ENCODE data around the gene ETV4.

The ETV4 gene

DNA sequence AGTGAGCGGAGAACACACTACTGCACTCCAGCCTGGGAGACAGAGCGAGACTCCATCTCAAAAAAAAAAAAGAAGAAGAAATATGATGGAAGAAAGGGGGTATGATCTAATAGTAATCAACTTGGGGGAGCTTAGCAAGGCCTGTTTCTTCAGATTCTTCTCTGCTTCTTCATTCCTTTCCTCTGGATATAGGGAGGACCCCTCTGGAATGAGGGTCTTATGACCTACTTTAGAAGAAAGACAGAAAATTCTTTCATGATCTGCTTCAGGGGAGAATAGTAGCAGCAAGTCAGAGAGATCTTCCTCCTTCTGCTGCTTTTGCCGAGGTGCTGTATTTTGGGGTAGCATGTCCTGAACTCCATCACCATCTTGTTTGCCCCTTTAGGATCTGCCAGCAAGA, 44.9 kb upstream of the ETV4 start:
- no peaks in the 10 kb centered on the region for H3K79me2 ChIP-seq (ENCODE audit: insufficient read depth, low read length)
- TF ChIP-seq, protein P1, sequence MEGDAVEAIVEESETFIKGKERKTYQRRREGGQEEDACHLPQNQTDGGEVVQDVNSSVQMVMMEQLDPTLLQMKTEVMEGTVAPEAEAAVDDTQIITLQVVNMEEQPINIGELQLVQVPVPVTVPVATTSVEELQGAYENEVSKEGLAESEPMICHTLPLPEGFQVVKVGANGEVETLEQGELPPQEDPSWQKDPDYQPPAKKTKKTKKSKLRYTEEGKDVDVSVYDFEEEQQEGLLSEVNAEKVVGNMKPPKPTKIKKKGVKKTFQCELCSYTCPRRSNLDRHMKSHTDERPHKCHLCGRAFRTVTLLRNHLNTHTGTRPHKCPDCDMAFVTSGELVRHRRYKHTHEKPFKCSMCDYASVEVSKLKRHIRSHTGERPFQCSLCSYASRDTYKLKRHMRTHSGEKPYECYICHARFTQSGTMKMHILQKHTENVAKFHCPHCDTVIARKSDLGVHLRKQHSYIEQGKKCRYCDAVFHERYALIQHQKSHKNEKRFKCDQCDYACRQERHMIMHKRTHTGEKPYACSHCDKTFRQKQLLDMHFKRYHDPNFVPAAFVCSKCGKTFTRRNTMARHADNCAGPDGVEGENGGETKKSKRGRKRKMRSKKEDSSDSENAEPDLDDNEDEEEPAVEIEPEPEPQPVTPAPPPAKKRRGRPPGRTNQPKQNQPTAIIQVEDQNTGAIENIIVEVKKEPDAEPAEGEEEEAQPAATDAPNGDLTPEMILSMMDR (IDR thresholded peaks at IDR 0.05; ENCODE audit: insufficient read depth, low read length, poor library complexity, severe bottlenecking) = no peak
- TF ChIP-seq EZH2phosphoT487 (conservative IDR thresholded peaks at IDR 0.05; ENCODE audit: low read length) = no peak
- no peak overlapping the region for H3K4me3 ChIP-seq (ENCODE audit: insufficient read depth, low read length, poor library complexity, severe bottlenecking)
- no peaks in the 10 kb centered on the region for H3K9me2 ChIP-seq (replicated peaks; ENCODE audit: insufficient read depth, low read length)
- H2AFZ ChIP-seq (ENCODE audit: low read depth, low read length, severe bottlenecking) = no peak overlapping the region
- H3K9me3 ChIP-seq (ENCODE audit: insufficient read depth, low read length) = no peaks in the 10 kb centered on the region
- H4K20me1 ChIP-seq (ENCODE audit: low read depth, low read length) = no peaks in the 10 kb centered on the region
- H3K27ac ChIP-seq (ENCODE audit: low read depth, low read length) = no peak overlapping the region
- no peaks in the 10 kb centered on the region for H3K27me3 ChIP-seq (ENCODE audit: low read length)
- no peaks in the 10 kb centered on the region for H3K36me3 ChIP-seq (ENCODE audit: low read length)
- no peak overlapping the region for H3K4me2 ChIP-seq (ENCODE audit: low read depth, low read length, poor library complexity, severe bottlenecking)
- H3F3A ChIP-seq (ENCODE audit: insufficient read depth) = no peaks in the 10 kb centered on the region
- no peak overlapping the region for H3K9ac ChIP-seq (ENCODE audit: low read length)

DNA sequence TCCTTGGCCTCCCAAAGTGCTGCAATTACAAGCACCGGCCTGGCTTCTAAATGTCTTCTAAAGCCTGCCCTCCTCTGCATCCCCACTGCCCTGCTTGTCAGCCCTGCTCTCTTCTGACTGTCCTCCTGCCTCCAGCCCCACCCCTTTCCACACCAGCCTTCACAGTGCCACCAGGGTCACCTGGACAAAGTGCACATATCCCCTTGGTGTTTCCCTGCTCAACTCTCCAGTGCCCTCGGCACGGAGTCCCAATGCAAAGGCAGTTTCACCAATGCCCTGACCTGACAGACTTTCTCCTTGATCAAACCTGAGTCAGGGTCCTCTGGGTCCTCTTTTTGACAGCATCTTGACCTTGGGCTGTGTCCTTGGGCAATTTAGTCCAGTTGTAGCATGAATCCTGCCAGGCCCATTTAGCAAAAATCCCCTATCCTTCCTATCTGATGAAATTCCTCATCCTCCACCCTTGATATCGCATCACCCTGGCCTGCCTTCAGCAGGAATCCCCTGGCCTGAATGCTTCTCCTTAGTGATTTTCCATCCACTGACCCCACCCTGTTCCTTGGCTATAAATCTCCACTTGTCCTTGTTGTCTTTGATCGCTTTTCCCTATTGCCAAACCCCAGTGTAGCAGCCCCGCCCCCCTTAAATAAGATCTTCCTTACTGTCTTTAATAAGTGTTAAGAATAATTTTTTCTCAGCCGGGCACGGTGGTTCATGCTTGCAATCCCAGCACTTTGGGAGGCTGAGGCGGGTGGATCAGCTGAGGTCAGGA, 42.7 kb upstream of the ETV4 start:
- no peaks in the 10 kb centered on the region for H4K20me1 ChIP-seq (ENCODE audit: low read depth, low read length)
- H3K9me2 ChIP-seq (replicated peaks; ENCODE audit: insufficient read depth, low read length) = no peaks in the 10 kb centered on the region
- H3K4me2 ChIP-seq (ENCODE audit: low read depth, low read length, poor library complexity, severe bottlenecking) = no peak overlapping the region
- TF ChIP-seq EZH2phosphoT487 (conservative IDR thresholded peaks at IDR 0.05; ENCODE audit: low read length) = no peak
- TF ChIP-seq, protein P1 (IDR thresholded peaks at IDR 0.05; ENCODE audit: insufficient read depth, low read length, poor library complexity, severe bottlenecking) = no peak
- no peak overlapping the region for H3K9ac ChIP-seq (ENCODE audit: low read length)
- H3K27ac ChIP-seq (ENCODE audit: low read depth, low read length) = no peak overlapping the region
- no peak overlapping the region for H2AFZ ChIP-seq (ENCODE audit: low read depth, low read length, severe bottlenecking)
- H3K36me3 ChIP-seq (ENCODE audit: low read length) = no peaks in the 10 kb centered on the region
- no peaks in the 10 kb centered on the region for H3K79me2 ChIP-seq (ENCODE audit: insufficient read depth, low read length)
- no peaks in the 10 kb centered on the region for H3F3A ChIP-seq (ENCODE audit: insufficient read depth)
- H3K27me3 ChIP-seq (ENCODE audit: low read length) = no peaks in the 10 kb centered on the region
- no peaks in the 10 kb centered on the region for H3K9me3 ChIP-seq (ENCODE audit: insufficient read depth, low read length)
- H3K4me3 ChIP-seq (ENCODE audit: insufficient read depth, low read length, poor library complexity, severe bottlenecking) = no peak overlapping the region

DNA sequence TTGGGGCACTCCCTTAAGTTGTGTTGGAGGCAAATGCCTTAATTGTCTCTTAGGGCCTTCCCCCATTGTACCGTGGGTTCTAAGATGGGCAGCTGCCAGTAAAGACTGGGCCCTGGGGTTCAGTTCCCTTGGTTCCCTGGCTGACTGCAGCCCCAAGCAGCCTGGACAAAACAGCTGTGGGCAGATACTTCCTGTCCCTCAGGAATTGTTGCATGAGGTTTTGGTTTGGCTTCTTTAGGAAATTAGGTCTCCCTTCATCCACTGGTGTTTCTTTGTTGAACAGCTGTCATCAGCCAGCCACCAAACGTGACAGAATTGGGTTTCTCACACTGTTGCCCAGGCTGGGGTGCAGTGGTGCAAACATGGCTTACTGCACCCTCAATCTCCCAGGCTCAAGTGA, 42.0 kb upstream of the ETV4 start:
- Histone ChIP-seq H3K9ac (ENCODE audit: low read length) (no peak overlapping the region), H3K27ac (ENCODE audit: low read depth, low read length) (no peak overlapping the region), H3K9me2 (replicated peaks; ENCODE audit: insufficient read depth, low read length) (no peaks in the 10 kb centered on the region), H4K20me1 (ENCODE audit: low read depth, low read length) (no peaks in the 10 kb centered on the region), H3F3A (ENCODE audit: insufficient read depth) (no peaks in the 10 kb centered on the region), H3K36me3 (ENCODE audit: low read length) (no peaks in the 10 kb centered on the region), H3K9me3 (ENCODE audit: insufficient read depth, low read length) (no peaks in the 10 kb centered on the region), H3K79me2 (ENCODE audit: insufficient read depth, low read length) (no peaks in the 10 kb centered on the region), H2AFZ (ENCODE audit: low read depth, low read length, severe bottlenecking) (no peak overlapping the region), H3K27me3 (ENCODE audit: low read length) (no peaks in the 10 kb centered on the region), H3K4me2 (ENCODE audit: low read depth, low read length, poor library complexity, severe bottlenecking) (no peak overlapping the region), H3K4me3 (ENCODE audit: insufficient read depth, low read length, poor library complexity, severe bottlenecking) (no peak overlapping the region)
- no peak for TF ChIP-seq EZH2phosphoT487 (conservative IDR thresholded peaks at IDR 0.05; ENCODE audit: low read length)
- TF ChIP-seq, protein P1 (IDR thresholded peaks at IDR 0.05; ENCODE audit: insufficient read depth, low read length, poor library complexity, severe bottlenecking) = no peak

Data from SU-DHL-6 (cell line).